NCI-H748 treated with DMSO at 0.1 percent for 48 hours (cell line): Measurements from ENCODE around the gene BECN2.

Source experiments
- DNase-seq: peaks from one replicate; lab custom pipeline; 2025; lab: John Stamatoyannopoulos, UW

Gene BECN2

DNA sequence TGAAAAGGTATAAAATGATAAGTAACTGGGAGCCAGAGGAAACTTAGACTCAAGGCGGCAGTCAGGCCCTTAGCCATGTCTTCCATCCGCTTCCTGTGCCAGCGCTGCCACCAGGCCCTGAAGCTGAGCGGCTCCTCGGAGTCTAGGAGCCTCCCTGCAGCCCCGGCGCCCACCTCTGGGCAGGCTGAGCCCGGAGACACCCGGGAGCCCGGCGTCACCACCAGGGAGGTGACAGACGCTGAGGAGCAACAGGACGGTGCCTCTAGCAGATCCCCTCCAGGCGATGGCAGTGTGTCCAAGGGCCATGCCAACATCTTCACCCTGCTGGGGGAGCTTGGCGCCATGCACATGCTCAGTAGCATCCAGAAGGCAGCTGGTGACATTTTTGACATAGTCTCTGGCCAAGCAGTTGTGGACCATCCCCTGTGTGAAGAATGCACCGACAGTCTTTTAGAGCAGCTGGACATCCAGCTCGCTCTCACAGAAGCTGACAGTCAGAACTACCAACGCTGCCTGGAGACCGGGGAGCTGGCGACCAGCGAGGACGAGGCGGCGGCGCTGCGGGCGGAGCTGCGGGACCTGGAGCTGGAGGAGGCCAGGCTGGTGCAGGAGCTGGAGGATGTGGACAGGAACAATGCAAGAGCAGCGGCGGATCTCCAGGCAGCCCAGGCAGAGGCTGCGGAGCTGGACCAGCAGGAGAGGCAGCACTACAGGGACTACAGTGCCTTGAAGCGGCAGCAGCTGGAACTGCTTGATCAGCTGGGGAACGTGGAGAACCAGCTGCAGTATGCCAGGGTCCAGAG is at the start of gene BECN2:
BECN2 (plus strand) TSS at position 76 of the 803 bp plus-strand sequence; CDS start at position 76, 0 bp downstream.
- DNase-seq = no peak

GRCh38 chr1:241916196-241916595 is 41.4 kb upstream of the BECN2 start:
- DNase-seq = no peak

DNA sequence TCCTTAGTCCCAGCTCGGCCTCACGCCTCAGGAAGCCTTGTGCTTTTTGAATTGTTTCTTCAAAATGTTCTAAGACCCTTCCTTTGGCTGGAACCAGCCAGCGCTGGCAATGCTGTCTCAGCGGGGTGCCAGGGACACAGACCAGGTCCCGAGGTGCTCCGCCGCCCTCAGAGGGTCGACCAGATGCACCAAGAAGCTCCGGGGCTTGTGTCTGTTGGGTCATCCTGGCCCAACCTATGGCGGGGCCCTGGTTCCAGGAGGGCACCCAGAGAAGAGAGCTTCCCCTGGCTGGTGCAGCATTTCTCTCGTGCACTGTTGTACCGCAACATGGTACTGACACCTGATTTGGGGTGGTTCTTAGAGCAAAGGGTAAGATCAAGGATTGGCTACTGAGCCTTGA is 40.1 kb upstream of the BECN2 start:
- DNase-seq = no peak

GRCh38 chr1:241918879-241919278 is 38.7 kb upstream of the BECN2 start:
- no peak for DNase-seq

DNA sequence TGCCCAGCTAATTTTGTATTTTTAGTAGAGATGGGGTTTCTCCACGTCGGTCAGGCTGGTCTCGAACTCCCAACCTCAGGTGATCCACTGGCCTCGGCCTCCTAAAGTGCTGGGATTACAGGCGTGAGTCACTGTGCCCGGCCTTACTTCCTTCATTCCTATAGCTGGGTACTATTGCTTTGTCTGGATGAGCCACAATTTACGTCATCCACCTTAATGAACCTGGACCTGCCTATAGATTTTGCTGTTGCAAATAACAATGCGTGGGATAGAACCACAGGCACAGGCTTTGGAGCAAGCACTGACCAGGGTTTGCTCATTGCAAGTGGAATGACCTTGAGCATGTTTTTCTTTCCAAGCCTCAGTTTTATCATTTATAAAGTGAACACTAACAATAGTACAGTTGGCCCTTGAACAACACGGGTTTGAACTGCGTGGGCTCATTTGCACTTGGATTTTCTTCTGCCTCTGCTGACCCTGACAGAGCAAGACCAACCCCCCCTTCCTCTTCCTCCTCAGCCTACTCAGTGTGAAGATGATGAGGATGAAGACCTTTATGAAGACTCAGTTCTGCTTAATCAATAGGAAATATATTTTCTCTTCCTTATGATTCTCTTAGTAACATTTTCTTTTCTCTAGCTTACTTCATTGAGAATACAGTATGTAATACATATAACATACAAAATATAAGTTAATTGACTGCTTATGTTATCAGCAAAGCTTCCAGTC is 33.3 kb upstream of the BECN2 start:
- no peak for DNase-seq

- no peak for DNase-seq
Observed at GRCh38 chr1:241926141-241926540, 31.4 kb upstream of the BECN2 start.

DNA sequence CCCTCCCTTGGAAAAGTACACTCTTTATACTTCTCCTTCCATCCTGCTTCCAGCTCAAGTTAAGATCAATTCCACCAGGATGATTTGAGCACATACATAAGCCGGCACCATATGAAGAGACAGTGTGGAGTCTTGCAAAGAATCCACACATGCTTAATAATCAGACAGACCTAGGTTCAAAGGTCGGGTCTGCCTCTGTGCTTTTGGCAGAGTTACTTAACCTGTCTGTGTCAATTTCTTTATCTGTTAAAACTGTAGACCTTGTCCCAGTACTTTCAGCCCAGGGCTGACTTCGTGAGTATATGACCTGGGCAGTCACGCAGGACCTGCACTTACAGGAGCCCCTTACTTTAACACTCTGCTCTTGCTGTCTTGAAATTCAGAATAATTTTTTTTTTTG is 30.2 kb upstream of the BECN2 start:
- no peak for DNase-seq

DNA sequence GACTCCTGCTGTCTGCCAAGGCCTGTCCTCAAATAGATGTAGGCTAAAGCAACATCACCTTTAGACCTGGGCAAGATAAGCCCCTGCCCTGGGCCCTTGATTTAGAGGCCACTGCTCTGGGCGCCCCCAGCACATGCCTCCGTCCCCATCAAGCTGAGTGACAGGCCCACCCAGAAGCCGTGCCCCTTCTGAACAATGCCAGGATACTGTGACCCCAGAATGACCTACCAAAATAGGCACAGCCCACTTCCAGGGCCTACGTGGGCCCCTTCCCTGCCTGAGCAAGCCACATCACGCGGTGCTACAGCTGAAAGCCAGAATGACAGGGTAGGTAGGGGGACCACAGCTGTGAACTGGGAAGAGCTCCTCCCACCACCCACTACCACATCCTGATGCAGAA is 24.7 kb upstream of the BECN2 start:
- no peak for DNase-seq

- no peak for DNase-seq
Observed at GRCh38 chr1:241934201-241934848, 23.2 kb upstream of the BECN2 start.

GRCh38 chr1:241934866-241935265 is 22.7 kb upstream of the BECN2 start:
- DNase-seq = no peak

- no peak for DNase-seq
Observed at GRCh38 chr1:241939798-241940197, 17.8 kb upstream of the BECN2 start.

GRCh38 chr1:241942738-241943137 is 14.8 kb upstream of the BECN2 start:
- DNase-seq = no peak

GRCh38 chr1:241944300-241944699 is 13.3 kb upstream of the BECN2 start:
- DNase-seq = no peak

DNA sequence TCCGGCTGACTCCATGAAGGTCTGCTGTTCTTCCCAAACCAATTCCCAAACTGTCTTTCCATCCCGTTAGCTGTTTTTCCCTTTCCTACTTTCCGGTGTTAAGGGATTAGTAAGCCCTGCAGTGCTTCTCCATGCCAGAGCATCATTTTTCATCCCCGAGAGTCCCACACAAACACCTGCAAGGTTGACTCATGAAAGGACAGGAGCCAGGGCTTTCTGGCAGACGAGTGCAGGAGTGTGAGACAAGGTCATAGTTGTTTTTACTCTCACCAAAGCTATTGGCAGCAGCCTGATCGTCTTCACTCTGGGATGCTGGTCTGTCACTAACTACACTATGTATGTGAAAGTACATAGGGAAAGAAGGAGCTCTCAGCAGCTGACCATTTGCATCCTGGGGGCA is 10.2 kb upstream of the BECN2 start:
- DNase-seq = no peak

- no peak for DNase-seq
Observed at GRCh38 chr1:241950390-241950789, 7.2 kb upstream of the BECN2 start.

DNA sequence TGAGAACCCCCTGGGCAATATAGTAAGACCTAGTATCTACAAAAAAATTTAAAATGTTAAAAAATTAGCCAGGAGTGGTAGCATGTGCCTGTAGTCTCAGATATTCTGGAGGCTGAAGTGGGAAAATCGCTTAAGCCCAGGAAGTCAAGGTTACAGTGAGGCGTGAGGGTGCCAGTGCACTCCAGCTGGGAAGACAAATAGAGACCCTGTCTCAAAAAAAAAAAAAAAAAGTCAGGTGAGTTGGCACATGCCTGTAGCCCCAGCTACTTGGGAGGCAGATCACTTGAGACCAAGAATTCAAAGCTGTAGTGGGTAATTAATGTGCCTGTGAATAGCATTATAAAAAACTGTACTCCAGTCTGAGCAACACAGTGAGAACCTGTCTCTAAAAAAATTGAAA is 4.6 kb downstream of the BECN2 start:
- DNase-seq = no peak

- no peak for DNase-seq
Observed at GRCh38 chr1:241963722-241964121, 6.2 kb downstream of the BECN2 start.

DNA sequence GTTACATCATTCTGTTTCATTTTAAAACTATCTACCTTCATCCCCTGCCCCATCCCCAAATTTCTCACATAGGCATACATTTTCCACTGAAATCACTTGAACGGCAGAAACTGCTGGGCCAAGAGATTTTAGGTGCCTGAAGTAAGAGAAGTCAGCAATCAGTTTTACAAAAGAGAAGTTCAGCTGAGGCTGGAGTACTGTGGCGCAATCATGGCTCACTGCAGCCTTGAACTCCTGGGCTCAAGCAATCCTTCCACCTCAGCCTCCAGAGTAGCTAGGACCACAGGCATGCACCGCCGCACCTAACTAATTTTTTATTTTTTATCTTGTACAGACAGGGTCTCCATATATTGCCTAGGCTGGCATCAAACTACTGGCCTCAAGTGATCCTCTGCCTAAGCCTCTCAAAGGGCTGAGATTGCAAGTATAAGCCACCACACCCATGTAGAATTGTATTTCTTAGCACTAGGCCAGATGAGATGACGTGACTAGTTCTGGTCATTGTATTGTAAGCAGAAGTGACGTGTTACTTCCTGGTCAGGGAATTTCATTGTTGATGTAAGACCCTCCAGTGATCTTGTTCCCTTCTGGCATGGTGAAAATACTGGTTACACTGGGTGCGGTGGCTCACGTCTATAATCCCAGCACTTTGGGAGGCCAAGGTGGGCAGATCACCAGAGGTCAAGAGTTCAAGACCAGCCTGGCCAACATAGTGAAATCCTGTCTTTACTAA is 7.1 kb downstream of the BECN2 start:
- DNase-seq = no peak

DNA sequence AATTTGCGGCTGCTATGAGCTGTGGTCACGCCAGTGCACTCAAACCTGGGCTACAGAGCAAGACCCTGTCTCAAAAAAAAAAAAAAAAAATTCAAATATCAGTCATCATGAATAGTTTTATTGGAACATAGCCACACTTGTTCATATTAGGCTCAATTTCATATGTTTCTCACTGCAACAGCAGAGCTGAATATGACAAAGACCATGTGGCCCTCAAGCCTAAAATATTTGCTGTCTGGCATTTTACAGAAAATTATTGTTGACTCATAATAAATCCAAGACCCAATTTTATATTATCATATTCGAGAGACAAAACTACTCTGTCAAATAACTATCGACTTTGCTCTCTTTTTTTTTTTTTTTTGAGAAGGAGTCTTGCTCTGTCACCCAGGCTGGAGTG is 11.0 kb downstream of the BECN2 start:
- DNase-seq = no peak

GRCh38 chr1:241972703-241973369 is 15.3 kb downstream of the BECN2 start:
- no peak for DNase-seq

- DNase-seq = no peak
Observed at GRCh38 chr1:241976229-241976628, 18.7 kb downstream of the BECN2 start.

- no peak for DNase-seq
Observed at GRCh38 chr1:241979071-241979470, 21.5 kb downstream of the BECN2 start.
